SK-MEL-5 (cell line): ENCODE measurements around the gene CTNND1. TPM values are rescaled to one million over a fixed set of nuclear protein-coding genes. Genes with fewer than 3 reads are reported as not detected.

Source experiments
- DNase-seq: peaks from one replicate; pipeline ENCODE4 v3.0.0-alpha.2; 2016; ENCODE audit warnings: low read depth, low spot score
- in situ Hi-C: cut with HindIII; loops from 2 replicates; pipeline ENCODE4 v1.10.0; 2016; ENCODE audit warnings: low sequenced_read_pairs, high pct_unique_total_duplicates, low pct_unique_long_range_greater_than_20kb
- total RNA-seq: library from RNA; depleted of rRNA; stranded (reverse); fragments of >200 nt; shearing (Covaris generic); gene quantifications from 2 replicates; pipeline ENCODE4 v1.2.3, GENCODE V29; 2014

Gene CTNND1
- total RNA-seq, 1 experiment from 2014 or later = 51.6 TPM

DNA sequence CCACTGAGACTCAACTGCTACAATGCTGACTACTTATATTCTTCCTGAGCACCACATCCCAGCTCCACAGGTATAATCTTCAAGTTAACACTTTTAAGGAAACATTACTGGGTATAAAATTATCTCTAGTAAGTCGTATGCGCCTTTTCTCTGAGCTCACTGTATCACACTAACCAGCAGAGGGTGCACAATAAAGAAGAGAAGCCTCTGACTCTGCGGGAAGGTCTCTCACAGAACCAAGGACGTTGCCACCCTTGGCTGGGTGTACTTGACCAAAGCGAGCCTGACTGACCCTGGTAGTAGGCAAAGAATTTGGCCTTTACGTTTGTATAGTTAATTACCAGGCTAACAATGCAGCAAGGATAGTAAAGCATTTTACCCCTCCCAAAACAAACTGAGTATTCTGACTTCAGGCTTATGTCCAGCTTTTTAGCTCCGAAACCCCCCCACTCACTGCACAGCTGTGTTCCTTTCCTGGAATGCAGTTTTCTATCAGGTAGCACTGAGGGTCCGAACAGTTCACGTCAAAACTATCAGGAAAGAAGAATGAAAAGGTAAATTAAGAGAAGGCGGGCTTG lies 9.8 kb upstream of the CTNND1 start, which contains the start of gene BTBD18:
BTBD18 (minus strand) TSS at position 144 of the 578 bp plus-strand sequence. CDS start 631 bp downstream, outside the sequence.
- peak; percentile 72 for DNase-seq
- in situ Hi-C loops = no loop called here

DNA sequence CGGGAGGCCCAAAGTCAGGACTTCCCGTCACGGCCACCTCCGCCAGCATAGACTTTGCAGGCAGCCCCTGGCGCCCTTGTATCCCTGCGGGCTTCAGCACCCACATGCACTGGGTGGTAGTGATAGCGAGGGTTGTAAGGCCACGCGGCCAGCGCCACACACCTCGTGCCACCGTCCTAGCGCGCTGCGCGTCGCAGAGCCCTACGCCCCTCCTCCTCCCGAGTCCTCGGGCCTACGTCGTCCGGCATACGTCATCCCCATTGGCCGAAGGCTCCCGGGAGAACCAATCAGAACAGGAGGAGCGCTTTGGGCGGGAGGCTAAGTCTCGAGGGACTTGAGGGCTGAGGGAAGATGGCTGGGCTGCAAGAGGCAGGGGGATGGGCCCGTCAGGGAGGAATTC lies 8.6 kb upstream of the CTNND1 start:
- in situ Hi-C loops = no loop called here
- DNase-seq = no peak

DNA sequence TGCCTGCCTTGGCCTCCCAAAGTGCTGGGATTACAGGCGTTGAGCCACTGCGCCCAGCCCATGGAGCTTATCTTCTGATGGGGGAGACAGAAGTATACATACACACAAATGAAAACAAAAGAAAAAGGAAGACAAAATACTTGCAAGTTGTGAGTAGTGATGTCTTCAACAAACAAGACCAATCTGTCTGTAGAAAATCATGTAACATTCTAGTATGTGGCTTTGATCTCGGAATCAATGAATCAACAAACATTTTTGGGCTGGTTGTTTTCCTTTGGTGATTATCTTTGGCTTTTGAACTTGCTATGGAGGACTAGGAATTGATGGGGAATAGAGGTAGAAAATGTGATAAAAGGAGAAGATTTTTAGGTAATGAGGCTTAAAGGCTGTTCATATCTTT lies 3.4 kb upstream of the CTNND1 start:
- DNase-seq = no peak
- in situ Hi-C loops = no loop called here

DNA sequence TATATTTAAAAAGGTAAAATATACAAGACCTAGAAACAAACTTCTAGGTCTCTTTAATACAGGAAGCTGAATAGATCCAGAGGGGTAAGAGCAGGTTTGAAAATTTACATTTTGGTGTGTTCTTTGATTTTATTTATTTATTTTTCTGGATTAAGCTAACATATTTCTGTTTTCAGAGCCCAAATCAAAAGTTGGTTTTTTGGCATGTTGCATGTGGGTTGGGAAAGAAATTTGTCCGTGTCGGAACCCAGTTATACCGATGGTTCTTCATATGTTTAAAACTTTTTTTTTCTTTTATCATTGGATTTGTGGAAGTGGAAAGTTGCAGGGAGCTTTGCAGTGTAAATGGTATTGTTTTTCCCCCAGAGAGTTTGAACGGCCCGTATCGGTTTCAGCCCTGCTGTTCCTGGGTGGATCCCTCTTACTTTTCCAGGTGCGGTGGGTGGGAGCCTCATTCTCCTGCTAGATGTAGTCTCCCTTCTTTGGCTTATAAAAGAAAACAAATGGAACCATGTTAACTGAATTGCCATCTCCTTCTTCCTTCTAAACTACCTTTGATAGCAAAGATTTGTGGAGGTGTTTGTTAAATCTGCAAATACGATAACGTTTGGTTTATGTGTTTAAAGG lies 746 bp downstream of the CTNND1 start:
- in situ Hi-C loops = no loop called here
- DNase-seq = no peak

GRCh38 chr11:57763568-57763967 lies 2.0 kb downstream of the CTNND1 start:
- in situ Hi-C loops = no loop called here
- peak; percentile 57 for DNase-seq

GRCh38 chr11:57764021-57764420 lies 2.4 kb downstream of the CTNND1 start:
- no peak for DNase-seq
- in situ Hi-C loops = no loop called here

DNA sequence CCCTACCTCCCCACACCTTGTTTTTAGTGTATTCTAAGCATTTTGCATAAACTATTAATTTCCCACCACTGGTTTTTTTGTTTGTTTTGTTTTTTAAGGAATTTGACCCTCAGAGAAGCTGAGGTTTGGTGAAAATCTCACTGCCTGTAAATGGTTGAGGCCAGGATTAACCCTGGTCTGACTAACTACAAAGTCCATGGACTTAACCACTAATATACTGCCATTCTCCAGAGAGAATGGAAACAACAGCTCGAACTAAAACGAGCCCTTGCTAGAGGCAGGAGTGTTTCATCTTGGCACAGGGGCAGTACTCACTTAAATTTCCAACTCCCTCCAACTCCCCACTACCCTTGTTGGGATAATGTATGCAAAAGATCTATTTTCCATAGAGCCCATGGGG lies 3.0 kb downstream of the CTNND1 start:
- in situ Hi-C loops = no loop called here
- no peak for DNase-seq

DNA sequence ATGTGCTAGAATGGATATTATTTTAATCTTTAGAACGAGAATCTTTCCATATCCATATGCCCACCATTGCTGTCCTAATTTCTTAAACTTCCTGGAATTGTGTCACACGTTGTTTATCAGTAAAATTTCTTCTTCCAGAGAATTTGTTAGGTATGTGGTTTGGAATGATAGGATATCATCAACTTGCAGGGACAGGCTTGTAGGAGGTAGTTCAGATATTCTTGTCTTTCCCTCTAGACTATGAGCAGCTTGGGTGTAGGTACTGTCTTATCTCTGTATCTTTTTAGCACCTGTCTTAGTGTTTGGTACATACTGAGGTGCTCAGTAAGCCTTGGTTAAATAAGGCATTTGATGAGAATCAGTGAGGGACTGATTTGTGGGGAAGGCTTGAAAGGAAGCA lies 3.4 kb downstream of the CTNND1 start:
- in situ Hi-C loops = no loop called here

DNA sequence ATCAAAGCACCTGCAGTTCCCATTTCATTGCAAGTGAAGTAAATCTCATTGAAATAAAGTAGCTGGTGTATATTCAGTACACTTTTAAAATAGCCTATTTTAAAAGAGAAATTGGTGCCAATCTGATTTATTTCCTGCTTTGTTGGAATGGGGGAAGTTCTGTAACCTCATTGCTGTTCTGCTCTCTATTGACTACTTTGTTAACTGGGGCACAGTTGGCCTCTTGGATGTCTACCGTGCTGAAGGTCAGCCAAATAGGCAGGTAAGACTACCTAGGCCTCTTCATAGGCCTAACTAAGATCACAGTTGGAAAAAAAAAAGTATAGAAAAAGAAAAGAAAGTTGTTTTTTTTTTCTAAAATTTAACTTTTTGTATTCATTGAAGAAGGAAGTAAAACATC lies 9.2 kb downstream of the CTNND1 start:
- in situ Hi-C loops = no loop called here
- no peak for DNase-seq

More for the DNA sequence above, 3.4 kb downstream of the CTNND1 start:
- DNase-seq = no peak

GRCh38 chr11:57771365-57771764 lies 9.8 kb downstream of the CTNND1 start:
- no peak for DNase-seq
- in situ Hi-C loops = no loop called here

- in situ Hi-C loops = no loop called here
- no peak for DNase-seq
Measured at GRCh38 chr11:57772562-57772961, 11.0 kb downstream of the CTNND1 start.

GRCh38 chr11:57773026-57773598 lies 11.5 kb downstream of the CTNND1 start:
- in situ Hi-C loops = no loop called here
- DNase-seq = no peak

- no peak for DNase-seq
- in situ Hi-C loops = no loop called here
Measured at GRCh38 chr11:57775491-57775890, 13.9 kb downstream of the CTNND1 start.

GRCh38 chr11:57776031-57776521 lies 14.5 kb downstream of the CTNND1 start:
- in situ Hi-C loops = no loop called here
- no peak for DNase-seq

DNA sequence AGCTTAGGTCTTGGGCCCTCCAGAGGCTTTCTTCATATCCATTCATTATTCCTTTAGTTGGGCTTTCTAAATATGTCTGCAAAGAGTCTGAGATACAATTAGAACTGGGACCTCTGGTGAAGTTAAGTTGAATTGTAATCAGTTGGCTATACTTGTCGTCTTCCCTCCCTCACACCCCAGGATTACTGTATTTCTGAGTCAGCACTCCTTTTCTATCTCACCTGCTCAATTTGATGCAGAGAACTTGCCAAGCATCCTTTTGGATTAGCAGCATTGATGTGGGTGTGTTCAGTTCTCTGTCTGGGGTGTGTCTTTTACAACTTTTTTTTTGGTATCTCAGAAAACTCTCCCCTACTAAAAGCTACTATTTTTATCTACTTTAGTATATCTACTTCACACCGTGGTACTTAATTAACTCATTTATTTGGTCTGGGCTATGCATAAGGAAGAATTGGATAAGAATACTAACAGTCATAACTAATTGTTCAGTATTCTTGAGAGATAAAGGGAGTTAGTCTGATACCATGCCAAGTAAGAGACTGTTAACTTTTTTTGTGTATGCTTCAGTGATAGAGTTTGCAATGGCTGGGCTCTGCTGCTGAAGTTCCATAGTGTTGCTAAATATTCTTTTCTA lies 15.1 kb downstream of the CTNND1 start:
- in situ Hi-C loops = no loop called here
- no peak for DNase-seq

- in situ Hi-C loops = no loop called here
- peak; percentile 46 for DNase-seq
Measured at GRCh38 chr11:57777969-57778317, 16.3 kb downstream of the CTNND1 start.

GRCh38 chr11:57778318-57779037 lies 16.9 kb downstream of the CTNND1 start:
- in situ Hi-C loops = no loop called here
- peak; percentile 99 for DNase-seq

DNA sequence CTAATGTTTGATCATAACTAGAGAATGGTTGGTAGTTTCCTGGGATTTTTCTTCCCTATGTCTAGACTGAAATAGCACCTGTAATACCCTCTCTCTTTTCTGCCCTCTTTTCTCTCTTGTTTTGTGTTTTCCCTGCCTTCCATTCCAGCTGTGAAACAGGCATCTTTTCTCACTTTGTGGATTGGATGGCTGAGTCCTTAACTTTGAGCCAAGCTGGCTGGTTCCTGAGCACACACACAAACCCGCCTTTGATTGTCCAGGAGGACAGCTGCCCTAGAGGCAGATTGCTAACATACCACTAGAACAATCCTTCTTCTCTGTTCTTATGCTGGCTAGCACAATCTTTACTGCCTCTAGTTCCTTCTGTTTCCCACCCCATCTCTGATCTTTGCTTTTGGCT lies 17.7 kb downstream of the CTNND1 start:
- DNase-seq = peak; percentile 95
- in situ Hi-C loops = no loop called here
